ENCODE data around the gene ACOT12. TPM values are rescaled to one million over a fixed set of nuclear protein-coding genes. Genes with fewer than 3 reads are reported as not detected.
A peak's percentile ranks its signal among the peaks of the same experiment; 100 is the strongest.
"Not testable (repeated sequence)": the region's sequence is repeated elsewhere in the genome, so short reads cannot be mapped to it uniquely, and the experiment has no call there.

ACOT12 gene
- total RNA-seq, 1 donor from 2014 or later: not detected

- Histone ChIP-seq H3K27ac (no peak overlapping the region), H3K36me3 (peaks cover 10% of the 10 kb centered on the region), H3K4me1 (no peaks in the 10 kb centered on the region), H3K4me3 (no peak overlapping the region), H3K27me3 (no peaks in the 10 kb centered on the region), H3K9me3 (no peaks in the 10 kb centered on the region)
- TF ChIP-seq CTCF (IDR thresholded peaks at IDR 0.05): no peak
- intact Hi-C loops (cut with DNase I): no loop called here
- ATAC-seq: peak; percentile 39
- no peak for DNase-seq
Measured at GRCh38 chr5:81420039-81420667, 26.2 kb upstream of the ACOT12 start.

DNA sequence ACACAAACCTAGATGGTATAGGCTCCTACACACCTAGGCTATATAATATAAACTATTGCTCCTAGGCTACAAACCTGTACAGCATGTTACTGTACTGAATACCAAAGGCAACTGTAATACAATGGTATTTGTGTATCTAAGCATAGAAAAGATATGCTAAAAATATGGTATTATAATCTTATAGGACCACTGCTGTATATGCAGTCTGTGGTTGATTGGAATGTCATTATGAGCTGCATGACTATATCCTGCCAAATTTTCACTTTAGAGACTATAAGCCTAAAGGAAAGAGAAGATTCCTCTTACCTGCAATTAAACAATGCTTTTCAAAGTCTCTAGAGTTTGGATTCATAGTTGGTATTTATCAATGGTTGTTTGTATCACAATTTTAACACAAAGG lies 24.7 kb upstream of the ACOT12 start:
- H3K27me3 ChIP-seq: no peaks in the 10 kb centered on the region

DNA sequence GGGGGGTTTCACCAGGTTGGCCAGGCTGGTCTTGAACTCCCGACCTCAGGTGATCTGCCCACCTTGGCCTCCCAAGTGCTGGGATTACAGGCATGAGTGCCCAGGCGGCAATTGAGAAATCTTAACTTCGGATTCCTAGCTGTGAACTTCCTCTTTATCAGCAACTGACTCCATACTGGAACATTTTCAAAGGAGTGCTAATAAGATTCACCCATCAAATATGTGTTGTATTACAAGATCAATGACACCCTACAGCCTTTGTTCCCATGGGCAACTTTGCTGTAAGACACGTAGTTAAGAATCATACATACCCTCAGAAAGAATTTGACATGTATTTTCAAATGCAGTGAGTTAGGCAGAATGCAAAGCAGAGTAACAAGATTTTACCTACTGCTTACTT lies 23.1 kb upstream of the ACOT12 start:
- no peak for ATAC-seq
- Histone ChIP-seq H3K9me3 (no peaks in the 10 kb centered on the region), H3K27me3 (no peaks in the 10 kb centered on the region), H3K4me1 (no peaks in the 10 kb centered on the region), H3K27ac (no peak overlapping the region), H3K36me3 (peaks cover 10% of the 10 kb centered on the region), H3K4me3 (no peak overlapping the region)
- DNase-seq: no peak
- intact Hi-C loops (cut with DNase I): no loop called here
- no peak for TF ChIP-seq CTCF (IDR thresholded peaks at IDR 0.05)

More for the DNA sequence above, 24.7 kb upstream of the ACOT12 start:
- Histone ChIP-seq H3K4me1 (no peaks in the 10 kb centered on the region), H3K4me3 (no peak overlapping the region), H3K36me3 (peaks cover 10% of the 10 kb centered on the region), H3K27ac (no peak overlapping the region), H3K9me3 (no peaks in the 10 kb centered on the region)
- no peak for DNase-seq
- intact Hi-C loops (cut with DNase I): no loop called here
- ATAC-seq: no peak
- TF ChIP-seq CTCF (IDR thresholded peaks at IDR 0.05): no peak

GRCh38 chr5:81409896-81410295 lies 16.0 kb upstream of the ACOT12 start:
- ATAC-seq (no peak), DNase-seq (no peak)
- Histone ChIP-seq H3K9me3 (no peaks in the 10 kb centered on the region), H3K36me3 (no peaks in the 10 kb centered on the region), H3K27ac (no peak overlapping the region), H3K4me1 (no peaks in the 10 kb centered on the region), H3K27me3 (no peaks in the 10 kb centered on the region), H3K4me3 (no peak overlapping the region)
- no peak for TF ChIP-seq CTCF (IDR thresholded peaks at IDR 0.05)
- intact Hi-C loops (cut with DNase I): no loop called here

DNA sequence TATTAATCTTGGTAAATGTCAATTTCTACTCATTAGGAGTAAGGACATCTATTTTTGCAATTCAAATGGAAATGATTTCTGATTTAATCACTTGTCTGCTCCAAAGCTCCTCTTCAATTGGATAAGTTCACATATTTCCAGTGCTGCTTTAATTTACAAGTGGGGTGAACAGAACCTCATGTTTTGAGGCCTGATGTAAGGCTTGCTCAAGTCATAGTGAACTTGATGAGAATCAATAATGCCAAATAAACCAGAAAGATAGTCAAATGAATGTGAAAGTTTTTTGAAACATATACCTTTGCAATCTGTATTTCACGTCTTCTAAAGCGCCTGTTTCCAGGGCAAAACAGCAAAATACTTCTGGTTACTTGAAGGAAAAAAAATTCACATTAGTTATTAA lies 15.4 kb upstream of the ACOT12 start:
- Histone ChIP-seq H3K9me3 (no peaks in the 10 kb centered on the region), H3K36me3 (no peaks in the 10 kb centered on the region), H3K27ac (no peak overlapping the region), H3K4me3 (no peak overlapping the region), H3K4me1 (no peaks in the 10 kb centered on the region), H3K27me3 (no peaks in the 10 kb centered on the region)
- DNase-seq: no peak
- intact Hi-C loops (cut with DNase I): no loop called here
- no peak for TF ChIP-seq CTCF (IDR thresholded peaks at IDR 0.05)
- ATAC-seq: no peak

DNA sequence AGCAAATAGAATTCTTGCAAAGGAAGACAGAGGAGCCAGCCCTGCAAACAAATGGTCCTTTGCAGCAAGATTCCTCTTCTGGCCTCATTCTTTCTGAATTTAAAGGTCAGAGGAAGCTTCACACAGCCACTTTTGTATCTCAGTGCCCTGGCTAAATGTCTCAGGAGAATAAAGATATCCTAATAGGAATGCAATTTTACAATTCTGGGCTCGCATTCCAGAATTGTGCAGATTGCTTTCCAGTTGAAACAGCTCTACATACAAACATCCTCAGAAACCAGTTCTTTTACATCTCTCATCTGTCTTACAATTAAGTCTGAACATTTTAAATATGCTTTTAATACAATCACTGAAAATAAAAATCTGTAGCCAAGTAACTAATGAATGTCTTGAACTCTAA lies 14.6 kb upstream of the ACOT12 start:
- Histone ChIP-seq H3K4me3 (no peak overlapping the region), H3K27me3 (no peaks in the 10 kb centered on the region), H3K4me1 (no peaks in the 10 kb centered on the region), H3K27ac (no peak overlapping the region), H3K36me3 (no peaks in the 10 kb centered on the region), H3K9me3 (no peaks in the 10 kb centered on the region)
- DNase-seq (no peak), ATAC-seq (no peak)
- intact Hi-C loops (cut with DNase I): no loop called here
- no peak for TF ChIP-seq CTCF (IDR thresholded peaks at IDR 0.05)

DNA sequence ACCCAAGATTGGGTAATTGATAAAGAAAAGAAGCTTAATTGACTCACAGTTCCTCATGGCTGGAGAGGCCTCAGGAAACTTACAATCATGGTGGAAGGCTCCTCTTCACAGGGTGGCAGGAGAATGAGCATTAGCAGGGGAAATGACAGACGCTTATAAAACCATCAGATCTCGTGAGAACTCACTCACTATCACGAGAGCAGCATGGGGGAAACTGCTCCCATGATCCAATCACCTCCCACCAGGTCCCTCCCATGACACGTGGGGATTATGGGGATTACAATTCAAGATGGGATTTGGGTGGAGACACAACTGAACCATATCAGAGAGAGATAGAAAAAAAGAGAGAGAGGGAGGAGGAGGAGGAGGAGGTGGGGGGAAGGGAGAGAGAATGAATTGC lies 13.9 kb upstream of the ACOT12 start:
- DNase-seq; H3K4me1 ChIP-seq; H3K9me3 ChIP-seq; H3K27ac ChIP-seq; H3K4me3 ChIP-seq; intact Hi-C loops (cut with DNase I); H3K36me3 ChIP-seq; ATAC-seq; H3K27me3 ChIP-seq: not testable (repeated sequence)
